SKM-1 treated with dmso at 0.1 percent for 144 hours (cell line): Measurements from ENCODE around the gene YTHDF1.
"Not testable (repeated sequence)": the region's sequence is repeated elsewhere in the genome, so short reads cannot be mapped to it uniquely, and the experiment has no call there.

Experiments
- DNase-seq: peaks from one replicate; lab custom pipeline; 2025; ENCODE audit not compliant: unreplicated experiment; lab: John Stamatoyannopoulos, UW

The YTHDF1 gene

DNA sequence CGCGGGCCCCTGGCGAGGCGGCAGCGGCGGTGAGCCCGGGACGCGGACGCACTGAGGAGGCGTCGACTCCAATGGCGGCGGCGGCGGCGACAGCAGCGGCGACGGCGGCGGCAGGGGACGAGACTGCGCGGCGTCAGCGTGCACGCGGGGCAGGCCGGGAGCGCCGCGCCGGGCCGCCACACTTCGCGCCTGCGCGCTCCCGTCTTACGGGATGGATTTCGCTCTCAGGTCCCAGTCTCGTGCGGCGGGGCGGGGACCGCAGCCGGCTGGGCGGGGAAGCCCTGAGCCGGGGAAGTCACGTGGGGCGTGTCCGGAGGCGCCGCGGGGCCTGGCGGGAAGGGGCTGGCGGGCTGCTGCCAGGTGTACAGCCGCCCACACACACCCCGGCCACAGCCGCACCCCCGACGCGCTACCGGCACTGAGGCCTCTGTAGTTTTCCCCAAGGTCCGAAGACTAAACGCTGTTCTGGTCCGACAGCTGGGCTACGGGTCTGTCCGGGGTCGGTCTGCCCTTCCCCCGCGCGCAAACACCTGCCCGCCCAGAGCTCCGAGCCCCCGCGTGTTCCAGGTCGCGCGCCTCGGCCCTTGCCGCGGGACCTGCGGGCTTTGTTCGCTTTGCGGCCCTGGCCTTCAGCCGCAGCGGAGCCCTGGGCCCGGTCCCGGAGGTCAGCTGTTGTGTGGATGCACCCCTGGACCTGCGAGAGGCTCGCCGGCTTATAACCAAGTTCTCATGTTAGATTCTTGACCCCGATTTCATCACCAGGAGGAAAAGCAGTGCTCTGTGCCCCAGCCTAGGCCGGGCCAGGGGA lies at the start of gene YTHDF1:
YTHDF1 (minus strand) TSS at position 91 of the 808 bp plus-strand sequence. CDS start 239 bp downstream, outside the sequence.
- DNase-seq = peak; percentile 87

DNA sequence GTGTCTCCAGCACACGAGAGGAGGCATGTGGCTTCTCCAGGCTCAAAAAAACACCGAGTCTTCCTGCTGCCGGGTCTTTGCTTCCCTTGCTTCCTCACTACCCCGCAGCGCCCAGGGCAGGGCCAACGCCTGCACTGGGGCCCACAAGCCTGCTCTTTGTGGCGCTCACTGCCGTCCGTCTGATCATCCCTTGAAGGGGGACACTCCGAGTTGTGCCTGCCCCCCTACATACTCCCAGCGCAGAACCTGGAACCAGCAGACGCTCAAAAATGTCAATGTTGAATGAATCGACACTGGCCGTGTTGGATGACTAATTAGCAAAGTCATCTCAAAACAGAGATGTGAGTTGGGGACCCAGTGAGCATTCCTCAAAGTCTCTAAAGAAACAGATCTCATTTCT lies 48.6 kb upstream of the YTHDF1 start:
- no peak for DNase-seq

DNA sequence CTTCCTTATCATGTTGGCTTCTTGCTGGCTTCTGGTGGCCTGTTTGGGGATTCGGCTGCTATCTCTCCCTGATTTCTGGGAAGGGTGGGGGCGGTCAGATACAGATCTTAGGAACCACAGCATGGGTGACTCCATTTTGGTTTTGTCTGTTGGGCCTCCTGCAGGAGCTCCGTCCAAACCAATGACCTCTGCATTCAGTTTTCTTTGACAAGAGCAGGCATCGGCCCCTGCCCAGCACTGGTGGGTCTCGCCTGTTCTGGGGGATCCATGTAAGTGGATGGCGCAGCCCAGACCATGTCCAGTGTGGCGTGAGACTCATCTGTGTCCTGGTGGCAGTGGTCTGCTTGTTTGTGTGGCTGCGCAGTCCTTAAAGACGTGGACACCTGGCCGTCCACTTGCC lies 48.1 kb upstream of the YTHDF1 start:
- DNase-seq = no peak

DNA sequence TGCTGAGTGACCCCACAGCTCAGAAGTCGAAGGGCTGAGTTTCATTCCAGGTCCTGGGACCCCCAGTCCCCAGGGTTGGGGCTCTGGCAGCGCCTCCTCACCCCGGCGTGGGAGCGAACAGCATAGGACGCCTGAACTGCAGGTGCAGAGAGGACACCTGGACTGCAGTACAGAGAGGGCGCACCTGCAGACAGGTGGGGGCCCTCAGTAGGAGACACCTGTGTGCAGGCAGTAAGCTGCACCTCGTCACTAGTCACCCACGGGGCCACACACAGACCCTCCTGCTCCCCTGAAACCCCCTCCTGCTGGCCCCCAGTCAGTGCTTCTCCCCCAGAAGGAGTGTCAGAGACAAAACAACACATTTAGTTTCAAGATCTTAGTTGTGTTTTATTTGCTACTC lies 46.9 kb upstream of the YTHDF1 start:
- no peak for DNase-seq

DNA sequence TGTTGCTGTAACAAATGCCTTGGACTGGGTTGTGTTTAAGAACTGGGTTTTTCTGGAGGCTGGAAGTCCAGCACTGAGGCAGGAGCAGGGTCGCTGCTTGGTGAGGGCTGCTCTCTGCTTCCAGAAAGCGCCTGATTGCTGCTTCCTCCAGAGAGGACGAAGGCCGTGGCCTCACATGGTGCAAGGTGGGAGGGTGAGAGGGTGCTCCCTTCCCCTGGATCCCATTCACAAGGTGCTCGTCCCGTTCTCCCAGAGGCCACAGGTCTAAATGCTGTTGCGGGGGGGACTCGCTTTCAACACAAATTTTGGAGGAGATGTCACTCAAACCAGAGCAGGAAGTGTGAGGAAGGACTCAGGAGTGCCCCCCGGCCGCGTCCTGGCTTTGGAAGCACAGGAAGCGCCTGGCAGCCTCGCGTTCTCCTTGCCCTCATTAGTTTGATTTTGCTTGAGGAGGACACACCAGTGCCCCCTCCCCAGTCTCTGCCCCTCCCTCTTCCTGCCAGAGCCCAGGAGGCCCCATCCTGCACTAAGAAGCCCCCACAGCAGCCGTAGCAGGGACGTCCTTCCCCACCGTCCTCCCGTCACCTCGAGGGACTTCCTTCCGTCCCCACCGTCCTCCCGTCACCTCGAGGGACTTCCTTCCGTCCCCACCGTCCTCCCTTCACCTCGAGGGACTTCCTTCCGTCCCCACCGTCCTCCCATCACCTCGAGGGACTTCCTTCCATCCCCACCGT lies 46.0 kb upstream of the YTHDF1 start:
- DNase-seq = no peak

DNA sequence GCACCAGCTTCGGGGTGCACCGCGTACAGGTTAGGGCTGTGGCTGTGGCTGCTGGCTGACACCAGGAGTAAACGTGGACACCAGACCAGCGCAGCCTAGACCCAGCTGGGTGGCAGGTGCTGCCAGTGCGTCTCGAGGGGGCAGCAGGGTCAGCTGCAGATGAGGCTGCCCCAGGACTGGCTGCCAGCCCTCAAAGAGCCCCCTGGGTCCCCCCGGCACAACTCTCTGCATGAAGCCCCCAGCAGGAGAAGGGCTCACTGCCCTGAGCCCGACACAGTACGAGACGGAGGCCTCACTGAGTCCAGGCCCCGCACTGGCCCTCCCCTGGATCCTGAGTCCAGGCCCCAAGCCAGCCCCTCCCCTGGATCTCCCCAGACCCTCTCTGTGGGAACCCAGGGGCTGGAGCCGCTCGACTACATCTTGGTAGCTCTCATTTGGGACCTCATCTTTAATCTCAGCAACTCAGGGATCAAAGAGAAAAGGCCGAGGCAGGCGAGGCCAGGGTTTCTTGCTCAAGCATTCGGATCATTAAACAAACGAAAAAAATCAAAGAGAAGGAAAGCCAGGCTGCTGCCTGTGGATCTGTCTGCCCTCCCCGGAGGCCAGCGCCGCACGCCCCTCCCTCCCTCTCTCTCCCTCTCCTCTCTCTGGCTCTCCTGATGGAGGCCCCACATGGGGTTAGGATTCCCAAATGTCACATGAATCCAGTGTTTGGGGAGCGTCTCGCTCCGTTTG lies 45.3 kb upstream of the YTHDF1 start:
- no peak for DNase-seq

DNA sequence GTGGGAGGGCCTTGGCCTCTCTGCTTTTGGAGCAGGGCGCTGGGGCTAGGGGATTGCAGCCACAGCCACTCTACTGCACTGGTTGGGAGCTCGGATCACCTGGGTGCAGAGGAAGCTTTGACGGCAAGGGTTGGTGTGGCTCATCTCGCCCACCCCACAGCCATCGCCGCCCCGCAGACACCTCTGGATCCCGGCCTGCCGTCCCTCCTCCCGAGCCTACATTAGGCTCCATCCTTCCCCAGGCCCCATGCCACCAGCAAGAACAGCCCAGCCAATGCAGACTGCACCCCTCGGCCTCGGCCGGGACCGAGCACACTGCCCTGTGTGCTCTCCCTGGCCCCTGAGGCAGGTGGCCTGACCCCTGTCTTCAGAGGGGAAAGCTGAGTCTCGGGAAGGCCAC lies 44.6 kb upstream of the YTHDF1 start:
- no peak for DNase-seq

DNA sequence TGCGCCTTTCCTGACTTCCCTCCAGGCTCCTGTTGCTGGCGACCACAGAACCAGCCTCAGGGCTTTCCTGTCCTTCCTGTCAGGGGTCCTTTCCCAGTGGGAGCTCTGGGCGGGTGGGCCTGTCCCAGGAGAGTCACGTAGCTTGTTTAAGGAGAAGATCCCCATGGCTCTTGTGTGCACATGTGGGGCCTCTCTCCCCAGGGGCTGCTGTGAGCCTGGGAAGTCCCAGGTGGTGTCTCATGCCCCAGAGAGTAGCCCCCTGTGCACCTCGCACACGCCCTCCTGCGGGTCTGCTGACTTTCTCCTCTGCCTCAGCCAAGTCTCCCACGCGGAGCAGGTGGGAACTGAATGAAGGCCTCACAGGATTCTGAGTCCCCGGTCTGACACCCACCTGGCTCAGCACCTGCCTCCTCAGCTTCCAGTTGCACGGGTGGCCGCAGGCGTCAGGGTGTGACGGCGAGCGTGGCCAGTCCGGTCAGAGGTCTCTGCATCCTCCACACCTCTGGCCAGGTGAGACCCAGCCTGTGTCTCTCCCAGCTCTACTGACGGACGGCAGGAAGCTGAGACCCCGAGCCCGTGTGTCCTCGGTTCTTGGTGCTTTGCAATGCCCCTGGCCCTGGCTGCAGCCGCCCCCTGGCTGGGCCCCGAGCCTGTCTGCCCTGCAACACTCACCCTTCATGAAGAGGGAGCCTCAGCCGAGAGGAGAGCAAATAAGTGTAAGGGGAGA lies 44.0 kb upstream of the YTHDF1 start:
- DNase-seq = no peak

DNA sequence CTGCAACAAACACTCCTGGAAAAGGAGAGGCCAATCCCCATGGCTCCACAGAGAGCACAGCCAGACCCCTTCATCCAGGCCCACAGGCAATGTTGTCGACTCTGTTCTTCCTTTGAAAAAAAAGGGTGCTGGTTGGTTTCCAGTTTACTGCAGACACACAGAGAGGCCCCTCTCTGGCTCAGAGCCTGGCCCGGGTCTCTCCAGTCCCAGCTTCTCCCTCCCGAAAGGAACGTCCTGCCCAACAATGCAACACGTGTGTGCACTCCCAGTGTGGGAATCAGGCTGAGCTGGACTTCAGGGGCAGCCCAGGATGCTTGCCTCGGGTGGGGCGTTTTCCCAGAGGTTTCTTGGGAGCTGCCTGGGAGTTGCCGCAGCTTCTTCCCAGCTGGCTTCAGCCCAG lies 42.9 kb upstream of the YTHDF1 start:
- no peak for DNase-seq

DNA sequence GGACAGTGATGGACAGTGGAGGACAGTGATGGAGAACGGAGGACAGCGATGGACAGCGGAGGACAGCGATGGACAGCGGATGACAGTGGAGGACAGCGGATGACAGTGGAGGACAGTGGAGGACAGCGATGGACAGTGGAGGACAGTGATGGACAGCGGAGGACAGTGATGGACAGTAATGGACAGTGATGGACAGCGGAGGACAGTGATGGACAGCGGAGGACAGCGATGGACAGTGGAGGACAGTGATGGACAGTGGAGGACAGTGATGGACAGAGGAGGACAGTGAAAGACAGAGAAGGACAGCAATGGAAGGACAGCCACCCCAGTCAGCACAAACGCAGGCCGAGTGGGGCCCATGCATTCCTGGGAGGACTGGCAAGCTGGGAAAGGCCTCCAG lies 41.7 kb upstream of the YTHDF1 start:
- DNase-seq = no peak

DNA sequence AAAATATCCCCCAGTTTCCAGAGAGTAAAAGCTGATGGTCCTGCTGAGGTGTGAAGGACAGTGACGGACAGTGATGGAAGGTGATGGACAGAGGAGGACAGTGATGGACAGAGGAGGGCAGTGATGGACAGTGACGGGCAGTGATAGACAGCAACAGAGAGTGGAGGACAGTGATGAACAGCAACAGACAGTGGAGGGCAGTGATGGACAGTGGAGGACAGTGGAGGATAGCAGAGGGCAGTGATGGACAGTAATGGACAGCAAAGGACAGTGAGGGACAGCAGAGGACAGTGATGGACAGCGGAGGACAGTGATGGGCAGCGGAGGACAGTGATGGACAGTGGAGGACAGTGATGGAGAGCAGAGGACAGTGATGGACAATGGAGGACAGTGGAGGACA lies 41.0 kb upstream of the YTHDF1 start:
- no peak for DNase-seq

DNA sequence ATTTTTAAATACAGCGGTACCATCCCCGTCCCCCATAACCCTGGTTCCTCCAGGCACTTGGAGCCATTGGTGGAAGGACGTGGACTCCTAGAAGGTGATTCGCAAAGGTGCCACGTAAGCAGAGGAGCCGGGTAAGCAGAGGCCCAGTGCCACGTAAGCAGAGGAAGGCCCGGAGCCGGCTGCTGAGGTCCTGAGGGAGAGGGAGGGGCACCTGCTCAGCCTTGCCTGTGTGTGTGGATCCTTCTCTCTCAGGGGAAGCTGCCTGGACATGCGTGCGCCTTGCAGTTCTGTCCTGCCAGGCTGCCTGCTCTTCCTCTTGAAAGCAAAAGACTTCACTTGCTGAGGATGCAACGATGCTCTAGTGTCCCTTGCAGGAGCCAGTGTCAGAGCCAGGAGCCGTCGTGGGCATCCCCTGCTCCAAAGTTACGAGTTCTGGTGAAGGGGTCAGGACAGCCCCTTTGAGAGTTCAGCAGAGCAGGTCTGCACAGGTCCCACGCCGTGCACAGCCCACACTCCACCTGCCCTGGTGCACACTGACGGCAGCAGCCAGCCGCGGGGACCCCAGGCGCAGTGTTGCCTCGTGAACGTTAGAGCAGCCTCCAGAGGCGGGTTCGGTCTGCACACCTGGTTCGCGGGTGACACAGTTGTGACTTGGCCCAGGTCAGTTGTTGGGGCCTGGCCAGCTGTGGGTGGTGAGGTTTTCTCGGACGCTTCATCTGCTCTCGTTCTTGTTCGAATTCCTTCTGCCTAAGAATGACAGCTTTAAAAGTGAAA lies 40.2 kb upstream of the YTHDF1 start:
- no peak for DNase-seq

DNA sequence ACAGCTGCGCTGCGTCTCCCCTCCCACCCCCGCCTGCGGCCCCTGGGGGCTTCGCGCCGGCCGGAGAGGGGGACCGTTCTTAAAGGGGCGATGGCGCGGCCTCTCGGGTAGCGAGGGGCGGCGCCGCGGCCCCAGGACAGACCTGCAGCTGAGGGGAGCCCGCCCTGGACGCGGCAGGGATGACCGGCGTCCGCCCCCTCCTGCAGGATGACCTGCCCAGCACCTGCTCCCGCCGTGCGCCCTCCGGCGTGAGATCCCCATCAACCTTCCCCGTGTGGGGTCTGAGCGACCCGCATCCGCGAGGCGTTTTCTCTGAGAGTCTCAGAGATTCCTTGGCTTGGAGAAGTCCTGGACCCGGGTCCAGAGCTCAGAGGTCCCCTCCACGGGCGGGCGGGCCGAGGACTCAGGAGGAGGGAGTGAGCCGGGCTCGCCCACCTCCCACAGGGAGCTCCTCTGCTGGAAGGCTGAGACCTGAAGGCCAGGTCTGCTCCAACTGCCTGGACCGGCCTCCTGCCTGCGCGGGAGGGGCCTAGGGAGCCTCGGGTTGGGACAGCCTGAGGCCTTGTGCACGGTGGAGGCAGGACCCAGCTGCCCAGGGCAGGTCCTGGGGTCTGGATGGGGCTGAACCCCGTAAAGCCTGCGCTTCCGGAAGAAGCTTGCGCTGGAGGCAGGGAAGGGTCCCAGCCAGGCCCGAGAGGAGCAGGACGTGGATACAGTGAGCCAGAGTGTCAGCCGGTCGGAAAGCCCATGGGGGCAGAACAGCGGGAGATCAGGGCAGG lies 38.9 kb upstream of the YTHDF1 start:
- no peak for DNase-seq

DNA sequence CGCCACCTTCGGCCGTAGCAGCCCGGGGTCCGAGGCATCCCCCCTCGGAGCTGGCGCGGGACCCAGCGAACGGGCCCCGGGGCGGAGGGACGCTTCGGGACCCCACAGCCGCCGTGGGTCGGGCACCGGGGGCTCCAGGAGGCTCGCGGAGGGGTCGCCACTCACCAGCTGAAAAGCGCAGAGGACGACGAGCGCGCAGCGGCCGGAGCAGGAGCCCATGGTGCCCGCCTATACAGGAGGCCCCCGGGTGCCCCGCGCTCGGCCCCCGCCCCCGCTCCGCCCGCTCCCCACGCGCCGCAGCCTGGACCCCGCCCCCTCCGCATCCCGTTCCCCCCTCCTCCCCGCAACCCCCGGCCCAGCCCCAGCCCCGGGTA lies 38.3 kb upstream of the YTHDF1 start, which contains the start of gene NKAIN4:
NKAIN4 (minus strand) TSS at position 232 of the 374 bp plus-strand sequence; CDS start at position 219, 13 bp downstream.
- DNase-seq = no peak

DNA sequence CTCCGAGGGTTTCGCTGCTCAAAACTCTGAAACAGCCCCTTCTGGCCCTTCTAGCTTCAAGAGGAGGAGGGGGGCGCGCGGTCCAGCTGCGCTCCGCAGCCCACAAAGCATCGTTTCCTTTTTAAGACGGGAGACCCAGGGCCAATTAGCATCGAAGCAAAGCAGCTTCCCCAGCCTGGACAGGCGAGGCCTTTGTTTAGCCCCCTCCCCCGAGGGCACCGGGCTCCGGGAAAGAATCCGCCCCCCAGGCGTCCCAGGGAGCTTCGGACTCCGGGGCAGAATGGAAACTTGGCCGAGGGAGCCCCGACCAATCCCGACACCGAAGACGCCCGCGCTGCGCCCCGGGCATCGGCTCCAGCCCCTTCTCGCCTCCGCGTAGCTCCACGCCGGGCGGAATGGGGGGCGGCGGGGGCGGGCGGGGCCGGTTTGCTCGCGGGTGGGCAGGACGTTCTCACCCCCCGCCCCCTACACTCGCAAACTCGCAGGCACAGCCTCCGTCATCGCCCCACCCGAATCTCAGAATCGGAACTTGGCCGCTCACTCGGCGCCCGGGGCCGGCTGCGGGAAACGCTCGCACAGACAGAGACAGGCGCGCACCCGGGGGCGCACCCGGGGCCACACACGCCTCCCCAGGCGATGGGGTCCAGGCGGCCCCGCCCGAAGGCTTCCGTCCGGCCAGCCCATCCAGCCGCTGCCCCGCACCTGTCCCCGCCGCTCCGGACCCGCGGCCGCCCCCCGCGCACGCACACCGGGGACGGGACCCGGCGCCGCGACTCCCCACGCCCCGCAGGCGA lies 37.7 kb upstream of the YTHDF1 start:
- no peak for DNase-seq

DNA sequence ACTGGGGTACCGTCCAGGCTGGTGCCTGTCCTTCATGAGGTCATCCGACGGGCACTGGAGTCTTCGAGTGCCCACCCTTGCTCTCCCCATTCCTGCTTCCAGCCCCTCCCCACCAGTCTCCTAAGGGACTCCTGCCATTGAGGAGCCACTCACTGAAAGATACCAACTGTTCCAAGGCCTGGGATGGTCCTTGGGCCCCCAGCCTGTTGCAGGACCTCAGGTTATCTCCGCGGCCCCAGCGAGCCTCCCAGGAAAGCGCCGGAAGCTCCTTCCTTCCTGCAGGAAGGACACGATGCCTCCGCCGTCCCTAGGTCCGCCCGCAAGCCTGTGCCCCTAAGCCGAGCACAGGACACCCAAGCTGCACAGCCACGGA lies 37.1 kb upstream of the YTHDF1 start:
- no peak for DNase-seq

DNA sequence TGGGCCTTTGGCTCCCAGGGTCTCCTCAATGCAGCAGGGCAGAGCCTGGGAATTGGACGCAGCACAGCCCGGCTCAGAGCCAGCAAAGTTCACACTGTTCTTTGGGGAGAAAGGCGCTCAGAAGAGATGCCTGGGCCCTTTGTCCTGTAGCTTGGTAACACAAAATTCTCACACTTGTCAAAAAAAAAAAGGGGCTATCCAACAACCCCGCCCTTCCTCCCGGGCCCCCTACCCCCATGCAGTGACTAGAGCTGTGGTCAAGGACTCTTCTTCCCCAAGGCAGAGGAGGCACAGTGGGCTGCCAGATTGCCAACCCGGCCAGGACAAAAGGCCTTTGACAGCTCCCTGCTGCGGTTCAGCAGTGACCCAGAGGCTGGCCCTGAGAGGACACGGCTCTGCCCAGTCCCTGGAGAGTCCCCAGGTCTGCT lies 36.4 kb upstream of the YTHDF1 start:
- DNase-seq = no peak

DNA sequence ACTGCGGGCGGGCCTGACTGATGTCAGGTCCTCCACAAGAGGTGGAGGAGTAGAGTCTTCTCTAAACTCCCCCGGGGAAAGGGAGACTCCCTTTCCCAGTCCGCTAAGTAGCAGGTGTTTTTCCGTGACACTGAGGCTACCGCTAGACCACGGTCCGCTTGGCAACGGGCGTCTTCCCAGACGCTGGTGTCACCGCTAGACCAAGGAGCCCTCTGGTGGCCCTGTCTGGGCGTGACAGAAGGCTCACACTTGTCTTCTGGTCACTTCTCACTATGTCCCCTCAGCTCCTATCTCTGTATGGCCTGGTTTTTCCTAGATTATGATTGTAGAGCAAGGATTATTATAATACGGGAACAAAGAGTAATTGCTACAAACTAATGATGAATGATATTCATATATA lies 35.4 kb upstream of the YTHDF1 start:
- DNase-seq = not testable (repeated sequence)

DNA sequence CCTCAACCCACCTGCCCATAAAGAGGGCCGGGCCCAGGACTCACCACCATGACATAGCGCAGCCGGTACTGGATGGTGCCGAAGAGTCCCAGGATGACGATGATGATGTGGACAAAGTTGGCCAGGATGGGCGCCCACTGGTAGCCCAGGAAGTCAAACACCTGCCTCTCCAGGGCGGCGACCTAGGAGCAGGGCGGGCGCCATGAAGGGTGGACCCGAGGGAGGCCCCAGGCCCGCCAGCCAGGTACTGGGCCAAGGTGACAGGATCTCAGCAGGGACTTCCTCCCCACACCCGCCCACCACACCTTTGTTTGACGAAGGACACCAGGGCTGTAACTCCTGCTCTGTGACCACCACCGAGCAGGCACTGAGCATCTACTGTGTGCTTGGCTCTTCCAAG lies 34.0 kb upstream of the YTHDF1 start:
- DNase-seq = no peak
